NCI-H1105 treated with DMSO at 0.1 percent for 48 hours (cell line): ENCODE data around the gene UST.

Experiments
- DNase-seq: peaks from one replicate; lab custom pipeline; 2025; lab: John Stamatoyannopoulos, UW

The UST gene

GRCh38 chr6:148746363-148747144 is at the start of gene UST:
TSS of gene UST (plus strand) at chr6:148747030. CDS start at chr6:148747431, 401 bp downstream.
- DNase-seq, result peak; percentile 69

- DNase-seq, result no peak
Observed at GRCh38 chr6:148697895-148698440, 48.9 kb upstream of the UST start.

DNA sequence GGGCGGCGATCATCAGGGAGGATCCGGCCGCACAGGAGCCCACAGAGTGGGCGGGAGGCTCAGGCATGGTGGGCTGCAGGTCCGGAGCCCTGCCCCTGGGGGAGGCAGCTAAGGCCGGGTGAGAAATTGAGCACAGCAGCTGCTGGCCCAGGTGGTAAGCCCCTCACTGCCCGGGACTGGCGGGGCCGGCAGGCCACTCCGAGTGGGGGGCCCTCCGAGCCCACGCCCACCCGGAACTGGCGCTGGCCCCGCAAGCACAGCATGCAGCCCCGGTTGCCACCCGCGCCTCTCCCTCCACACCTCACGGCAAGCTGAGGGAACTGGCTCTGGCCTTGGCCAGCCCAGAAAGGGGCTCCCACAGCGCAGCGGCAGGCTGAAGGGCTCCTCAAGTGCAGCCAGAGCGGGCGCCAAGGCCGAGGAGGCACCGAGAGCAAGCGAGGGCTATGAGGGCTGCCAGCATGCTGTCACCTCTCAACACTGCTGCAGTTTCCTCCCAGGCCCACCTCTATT is 48.1 kb upstream of the UST start:
- DNase-seq, result no peak

DNA sequence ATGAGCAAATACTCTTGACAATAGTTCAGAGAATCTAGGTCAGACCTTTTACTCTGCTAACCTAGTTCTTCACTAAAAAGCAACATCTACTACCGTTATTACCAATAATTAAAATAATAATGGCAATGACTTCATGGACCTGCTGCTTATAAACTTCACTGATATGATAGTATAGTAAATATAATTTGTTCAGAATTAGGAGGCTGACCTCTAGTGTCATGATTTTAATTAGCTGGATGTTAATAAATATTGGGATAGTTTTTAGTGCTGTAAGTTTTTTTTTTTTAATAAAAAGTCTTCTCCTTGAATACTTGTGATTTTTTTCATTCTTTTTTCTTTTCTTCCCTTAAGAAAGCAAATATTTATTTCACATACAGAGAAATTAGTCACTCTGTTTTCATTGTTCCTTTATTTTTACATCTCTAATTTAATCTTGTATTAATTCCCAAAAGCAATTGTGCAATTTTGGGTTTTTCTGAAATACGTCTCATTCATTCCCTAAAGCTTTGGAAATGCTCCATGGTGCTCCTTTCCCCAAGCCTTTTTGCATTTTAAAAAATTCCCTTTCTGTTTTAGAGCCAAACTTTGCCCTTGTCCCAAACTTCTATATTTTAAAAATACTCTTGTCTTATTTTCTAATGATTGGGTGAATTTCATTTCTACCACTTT is 46.6 kb upstream of the UST start:
- DNase-seq, result no peak

GRCh38 chr6:148700741-148701311 is 46.0 kb upstream of the UST start:
- peak; percentile 27 for DNase-seq

- DNase-seq, result no peak
Observed at GRCh38 chr6:148701375-148701774, 45.5 kb upstream of the UST start.

- DNase-seq, result no peak
Observed at GRCh38 chr6:148703900-148704299, 42.9 kb upstream of the UST start.

GRCh38 chr6:148704400-148705246 is 42.2 kb upstream of the UST start:
- no peak for DNase-seq

GRCh38 chr6:148708707-148709106 is 38.1 kb upstream of the UST start:
- no peak for DNase-seq

DNA sequence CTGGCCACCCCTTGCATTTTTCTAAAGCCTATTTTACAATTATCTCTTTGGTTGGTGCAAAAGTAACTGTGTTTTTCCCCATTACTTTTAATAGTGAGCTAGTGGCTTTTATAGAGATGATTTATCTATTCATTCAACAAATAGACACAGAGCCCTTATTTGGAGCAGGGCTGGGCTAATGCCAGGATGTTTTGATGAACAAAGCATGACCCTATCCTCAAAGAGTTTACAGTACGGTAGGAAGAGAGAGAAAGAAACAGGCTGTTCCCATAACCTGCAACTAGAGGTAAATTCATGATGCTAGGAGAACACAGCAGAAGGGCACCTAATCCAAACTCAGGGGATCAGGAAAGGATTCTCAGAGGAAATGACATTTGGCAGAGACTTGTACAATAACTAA is 37.3 kb upstream of the UST start:
- no peak for DNase-seq

DNA sequence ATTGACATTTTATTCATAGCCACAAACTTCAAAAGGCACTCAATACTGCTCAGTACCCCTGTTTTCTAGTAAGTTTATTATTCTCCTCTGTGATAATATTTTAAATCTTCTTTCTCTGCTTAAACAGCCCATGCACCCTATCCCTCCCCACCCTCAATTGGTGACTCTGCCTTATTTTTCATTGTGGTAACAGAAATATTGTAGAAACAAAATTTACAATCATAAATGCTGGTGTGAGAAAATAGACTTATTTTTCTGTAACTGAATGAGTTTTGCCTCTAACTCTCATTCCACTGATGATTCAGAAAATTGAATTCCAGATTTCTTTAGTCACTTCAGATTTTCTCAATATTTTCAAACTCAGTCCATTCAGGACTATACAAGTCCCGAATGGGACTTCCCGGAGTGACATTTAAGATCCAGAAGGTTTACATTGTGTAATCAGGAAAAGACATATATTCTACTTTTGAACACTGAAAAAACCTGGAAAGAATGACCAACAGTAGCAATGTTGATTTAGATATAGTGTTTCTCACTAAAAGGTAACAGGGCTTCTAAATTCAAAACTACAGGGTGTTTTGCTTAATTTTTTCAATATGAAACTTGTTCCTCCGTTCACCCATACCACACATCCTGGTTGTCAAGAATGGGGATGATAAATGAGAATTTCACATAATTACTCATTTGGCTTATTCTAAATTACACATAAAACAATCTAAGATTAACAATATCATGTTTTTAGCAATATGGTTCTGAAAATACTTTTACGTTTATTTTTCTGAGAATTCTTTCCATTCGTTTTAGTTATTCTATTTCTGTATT is 34.8 kb upstream of the UST start:
- no peak for DNase-seq

GRCh38 chr6:148713033-148713738 is 33.6 kb upstream of the UST start:
- DNase-seq, result no peak

DNA sequence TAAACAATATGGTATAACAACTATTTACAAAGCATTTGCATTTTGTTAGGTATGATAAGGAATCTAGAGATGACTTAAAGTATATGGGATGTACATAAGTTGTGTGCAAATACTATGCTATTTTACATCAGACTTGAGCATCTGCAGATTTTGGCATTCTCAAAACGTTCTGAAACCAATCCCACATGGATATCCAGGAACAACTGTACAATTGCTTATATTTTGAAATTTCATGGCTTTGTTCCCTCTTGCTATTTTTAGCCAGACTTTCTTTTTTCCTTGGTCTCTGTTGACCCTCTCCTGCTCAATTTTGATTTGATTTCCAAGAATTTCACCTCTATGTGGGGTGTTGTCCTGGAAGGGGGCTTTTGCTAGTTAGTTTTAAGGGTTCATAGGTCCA is 32.9 kb upstream of the UST start:
- DNase-seq, result no peak

DNA sequence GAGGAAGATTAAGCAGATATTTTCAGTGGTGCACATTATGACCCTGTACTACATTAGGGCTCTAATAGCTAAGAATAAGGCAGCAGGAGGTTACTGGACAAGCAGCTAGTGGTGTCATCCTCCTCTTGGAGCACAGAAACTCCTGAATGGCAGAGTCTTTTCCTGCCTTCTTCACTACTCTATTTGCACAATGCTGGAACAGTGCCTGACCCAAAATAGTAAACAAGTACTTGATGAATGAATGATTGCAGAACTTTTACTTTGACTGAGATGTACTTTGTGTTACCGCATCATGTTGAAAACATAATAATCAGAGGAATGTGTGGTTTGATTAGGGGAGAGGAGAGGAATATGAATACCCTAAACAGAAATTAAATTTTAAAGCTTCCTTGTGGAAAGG is 30.0 kb upstream of the UST start:
- DNase-seq, result no peak

DNA sequence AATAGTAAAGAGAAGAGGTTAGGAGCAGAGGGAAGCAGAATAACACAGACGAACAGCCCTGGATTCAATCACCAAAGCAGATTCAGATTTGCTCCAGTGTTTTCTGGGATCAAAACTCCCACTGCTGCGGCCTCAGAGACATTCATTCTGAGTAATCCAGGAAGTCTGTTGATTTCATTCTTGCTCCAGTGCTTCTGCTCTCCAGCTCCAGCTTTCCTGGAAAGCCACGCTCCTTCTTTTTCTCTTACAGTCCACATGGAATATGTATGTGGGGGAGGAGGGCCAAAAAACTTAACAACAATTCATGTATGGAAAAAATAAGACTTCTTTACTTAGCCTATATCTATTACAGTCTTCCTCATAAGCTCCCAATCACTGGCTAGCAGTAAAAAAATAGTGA is 26.4 kb upstream of the UST start:
- no peak for DNase-seq

DNA sequence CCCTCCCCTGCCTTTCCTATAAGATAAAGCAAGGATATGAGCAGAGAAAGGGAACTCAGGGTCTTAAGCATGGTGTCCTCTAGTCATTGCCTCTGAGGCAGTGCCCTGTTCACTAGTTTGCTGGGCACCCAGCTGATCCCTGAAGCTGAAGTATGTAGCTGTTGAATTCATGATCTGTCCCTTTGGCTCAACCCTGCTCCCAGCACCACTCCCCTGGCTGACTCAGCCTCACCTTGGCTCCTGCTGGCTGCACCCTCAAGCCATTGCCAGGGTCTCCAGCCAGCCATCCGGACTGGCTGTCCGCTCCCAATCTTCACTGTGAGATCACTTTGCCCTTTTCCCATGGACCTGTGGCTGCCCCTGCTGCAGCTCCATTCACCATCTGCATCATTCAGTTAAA is 25.9 kb upstream of the UST start:
- no peak for DNase-seq

GRCh38 chr6:148723484-148723883 is 23.3 kb upstream of the UST start:
- DNase-seq, result no peak

GRCh38 chr6:148724428-148724827 is 22.4 kb upstream of the UST start:
- DNase-seq, result no peak

- DNase-seq, result no peak
Observed at GRCh38 chr6:148727104-148727503, 19.7 kb upstream of the UST start.

DNA sequence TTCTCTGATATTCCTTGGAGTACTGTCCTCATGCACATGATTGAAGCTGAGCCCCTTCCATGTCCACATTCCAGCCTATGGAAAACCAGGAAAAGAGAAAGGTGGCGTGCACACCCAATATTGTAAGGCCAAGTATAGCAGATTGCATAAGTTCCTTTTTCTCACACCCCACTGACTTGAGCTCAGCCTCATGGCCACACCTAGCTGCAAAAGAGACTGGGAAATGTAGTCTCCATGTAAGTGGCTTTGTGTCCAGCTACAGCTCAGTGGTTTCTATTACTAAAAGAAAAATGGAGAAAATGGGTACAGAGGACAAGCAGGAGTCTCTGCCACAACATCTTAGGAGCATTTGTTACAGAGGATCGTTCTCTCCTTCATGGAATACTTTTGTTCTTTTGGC is 10.8 kb upstream of the UST start:
- no peak for DNase-seq
